Left cardiac atrium (tissue), 4 donors: ENCODE measurements around the gene CPT1C. TPM values are rescaled to one million over a fixed set of nuclear protein-coding genes. Genes with fewer than 3 reads are reported as not detected.

Source experiments
- ATAC-seq, 2 donors: fragments of 200-7000 bp; cut with Tn5 transposase; one replicate each; pipeline ENCODE4 v1.9.1; 2020; ENCODE audit warnings: mild to moderate bottlenecking in 2 of 2, moderate library complexity in 2 of 2
- DNase-seq: peaks from one replicate; pipeline ENCODE4 v3.0.0-alpha.2; 2020
- intact Hi-C, 2 donors: fragments of 100-400 bp; cut with DNase I; formaldehyde crosslinking; loops; one replicate each; pipeline versions ENCODE4 v1.14.1 to v1.15.1; 2022 to 2023
- long read RNA-seq: library from polyadenylated mRNA; unstranded; transcript quantifications from one replicate; pipeline ENCODE4 v2.0.0, GENCODE V29; 2021
- total RNA-seq, 2 donors: library from RNA; stranded (reverse); fragmentation: NEBNext Ultra II Directional; extraction: Animal tissue kit (Norgen Biotek cat#: 25700); gene quantifications; one replicate each; pipeline ENCODE4 v1.2.1, GENCODE V29; 2021
- donor health status: DM: no; HTN: yes; CAD: no.
- donor health status: DM: no; HTN: yes; CAD: no; lungs with severe emphysema.
- donor health status: DM: yes; HTN: yes; CAD: no.
- donor health status: Dilated cardiomyopathy.

The CPT1C gene
- 1 to 10 TPM; 4.7 to 5.1 TPM for total RNA-seq
- long read RNA-seq, partial matches to known transcripts = 1 of 2 reads
- long read RNA-seq, other reads (novel, unspliced or antisense) = 1 of 2 reads

GRCh38 chr19:49690656-49691242 lies at the start of gene CPT1C:
Gene CPT1C, plus strand, starts transcription at chr19:49691116. Its CDS starts 1,137 bp downstream, at chr19:49692253.
- ATAC-seq (peak; percentile 85 to 86), DNase-seq (peak; percentile 87)
- intact Hi-C loops = loop anchor here in 1 of 2 donors (5.0 kb wide), 1 partner anchor 72 kb away; the partner anchor contains the start of gene TSKS

GRCh38 chr19:49641688-49642491 lies 49.0 kb upstream of the CPT1C start, which contains the start of gene SCAF1:
Gene SCAF1, plus strand, starts transcription at chr19:49642209. Its CDS starts 2,818 bp downstream, at chr19:49645027.
- intact Hi-C loops = no loop called here

GRCh38 chr19:49642492-49643035 lies 48.4 kb upstream of the CPT1C start:
- DNase-seq (no peak), ATAC-seq (no peak)
- intact Hi-C loops = no loop called here

More at GRCh38 chr19:49641688-49642491, 49.0 kb upstream of the CPT1C start, which contains the start of gene SCAF1:
- ATAC-seq (peak; percentile 80 to 81), DNase-seq (peak; percentile 100)

GRCh38 chr19:49643466-49643865 lies 47.5 kb upstream of the CPT1C start:
- intact Hi-C loops = no loop called here
- no peak for ATAC-seq
- DNase-seq = no peak

GRCh38 chr19:49645592-49645991 lies 45.3 kb upstream of the CPT1C start:
- intact Hi-C loops = no loop called here
- ATAC-seq (no peak), DNase-seq (no peak)

GRCh38 chr19:49645995-49646394 lies 44.9 kb upstream of the CPT1C start:
- intact Hi-C loops = no loop called here
- ATAC-seq = no peak
- DNase-seq = no peak

- DNase-seq (no peak), ATAC-seq (no peak)
- intact Hi-C loops = no loop called here
Observed at GRCh38 chr19:49646586-49646985, 44.3 kb upstream of the CPT1C start.

- intact Hi-C loops = no loop called here
- ATAC-seq (no peak), DNase-seq (no peak)
Observed at GRCh38 chr19:49651029-49651819, 39.7 kb upstream of the CPT1C start.

GRCh38 chr19:49651820-49652550 lies 38.9 kb upstream of the CPT1C start:
- ATAC-seq (no peak), DNase-seq (no peak)
- intact Hi-C loops = no loop called here

- intact Hi-C loops = no loop called here
- ATAC-seq = no peak
- no peak for DNase-seq
Observed at GRCh38 chr19:49652551-49653465, 38.1 kb upstream of the CPT1C start.

- no peak for ATAC-seq
- intact Hi-C loops = no loop called here
Observed at GRCh38 chr19:49653466-49653806, 37.5 kb upstream of the CPT1C start.

GRCh38 chr19:49654581-49654980 lies 36.3 kb upstream of the CPT1C start:
- DNase-seq (no peak), ATAC-seq (no peak)
- intact Hi-C loops = no loop called here

More at GRCh38 chr19:49653466-49653806, 37.5 kb upstream of the CPT1C start:
- DNase-seq = no peak

GRCh38 chr19:49655570-49656455 lies 35.1 kb upstream of the CPT1C start:
- DNase-seq (no peak), ATAC-seq (no peak)
- intact Hi-C loops = no loop called here

- no peak for DNase-seq
- intact Hi-C loops = no loop called here
- ATAC-seq = no peak
Observed at GRCh38 chr19:49656456-49657109, 34.3 kb upstream of the CPT1C start.

- intact Hi-C loops = no loop called here
- ATAC-seq (no peak), DNase-seq (no peak)
Observed at GRCh38 chr19:49657493-49658138, 33.3 kb upstream of the CPT1C start.

- DNase-seq (no peak), ATAC-seq (no peak)
- intact Hi-C loops = no loop called here
Observed at GRCh38 chr19:49658139-49658517, 32.8 kb upstream of the CPT1C start.
